Endothelial cell of umbilical vein (primary cell): ENCODE measurements around the gene RNU7-1. TPM values are rescaled to one million over a fixed set of nuclear protein-coding genes. Genes with fewer than 3 reads are reported as not detected.
A peak's percentile ranks its signal among the peaks of the same experiment; 100 is the strongest.

Experiments used
- BruUV-seq: library from RNA; stranded (reverse); fragments of 400-500 nt; replicated peaks from 2 replicates; lab custom pipeline; 2021; lab: Mats Ljungman, UMichigan
- CTCF ChIA-PET: fragments of 300-600, 350-600 bp; sonication (Branson Sonifier 250); formaldehyde crosslinking; loops from one replicate; lab custom pipeline; 2021; ENCODE audit warnings: antibody characterized with exemption, inconsistent platforms; lab: Charles Lee
- POLR2A ChIA-PET: fragments of 300-600, 350-600 bp; sonication (Branson Sonifier 250); formaldehyde crosslinking; loops from one replicate; lab custom pipeline; 2021; ENCODE audit warnings: antibody characterized with exemption, inconsistent platforms; lab: Charles Lee
- DNase-seq: peaks from one replicate; pipeline ENCODE4 v3.0.0-alpha.2; 2011; ENCODE audit warnings: low read depth, low spot score
- FAIRE-seq: peaks from 2 replicates; lab custom pipeline; 2011; peaks lifted over from hg19 to GRCh38; lab: Jason Lieb, UNC
- H2AFZ ChIP-seq: 2 replicates; pipeline ENCODE4 v1.6.0; 2012; ENCODE audit warnings: low read depth, low read length, control low read depth, inconsistent platforms
- H3K27ac ChIP-seq: 2 replicates; pipeline ENCODE4 v1.5.1; 2011; ENCODE audit warnings: low read depth, mild to moderate bottlenecking, control low read depth, low read length, moderate library complexity; ENCODE audit not compliant: insufficient read depth
- H3K27me3 ChIP-seq, 2 experiments: 2 replicates each; pipeline versions ENCODE4 v1.6.0 to v1.6.1; 2011; ENCODE audit warnings: low read length in 2 of 2, mixed read lengths in 1 of 2; ENCODE audit not compliant: control insufficient read depth in 2 of 2, insufficient read depth in 2 of 2
- H3K36me3 ChIP-seq, 2 experiments: 2 replicates in 1 of 2; 3 replicates in 1 of 2; pipeline ENCODE4 v1.5.1; 2011; ENCODE audit warnings: low read length in 2 of 2, mild to moderate bottlenecking in 1 of 2, moderate library complexity in 1 of 2; ENCODE audit not compliant: control insufficient read depth in 2 of 2, insufficient read depth in 2 of 2; ENCODE audit errors: extremely low read depth in 1 of 2
- H3K4me1 ChIP-seq: 3 replicates; pipeline ENCODE4 v1.5.1; 2011; ENCODE audit warnings: mild to moderate bottlenecking, low read length; ENCODE audit not compliant: control insufficient read depth, insufficient read depth; ENCODE audit errors: extremely low read depth
- H3K4me2 ChIP-seq: 2 replicates; pipeline ENCODE4 v1.6.1; 2011; ENCODE audit warnings: low read length, control low read depth, mixed read lengths; ENCODE audit not compliant: insufficient read depth
- H3K4me3 ChIP-seq, 3 experiments: fragments of 200-600 bp in 1 of 3; sonication (generic), shearing (Covaris generic) in 1 of 3; replicated peaks in 1 of 3; 2 replicates each; pipeline ENCODE4 v1.5.1; 2011 to 2016; ENCODE audit warnings: control low read depth in 3 of 3, low read length in 3 of 3, mild to moderate bottlenecking in 2 of 3, inconsistent platforms in 1 of 3, low read depth in 1 of 3, moderate library complexity in 1 of 3; ENCODE audit not compliant: insufficient read depth in 1 of 3
- H3K79me2 ChIP-seq: 2 replicates; pipeline ENCODE4 v1.6.0; 2012; ENCODE audit warnings: low read length, inconsistent platforms; ENCODE audit not compliant: control insufficient read depth, insufficient read depth
- H3K9ac ChIP-seq: replicated peaks from 2 replicates; pipeline ENCODE3; 2011; ENCODE audit warnings: low read length, control low read depth; ENCODE audit not compliant: insufficient read depth; ENCODE audit errors: extremely low read depth
- H3K9me1 ChIP-seq: replicated peaks from 3 replicates; pipeline ENCODE4 v1.6.0; 2011; ENCODE audit warnings: mild to moderate bottlenecking, low read length; ENCODE audit not compliant: control insufficient read depth, insufficient read depth; ENCODE audit errors: extremely low read depth
- H3K9me3 ChIP-seq: replicated peaks from 2 replicates; pipeline ENCODE4 v1.5.1; 2012; ENCODE audit warnings: low read length, inconsistent platforms; ENCODE audit not compliant: control insufficient read depth, insufficient read depth
- H4K20me1 ChIP-seq: replicated peaks from 2 replicates; pipeline ENCODE3; 2011; ENCODE audit warnings: mild to moderate bottlenecking, low read length; ENCODE audit not compliant: control insufficient read depth, insufficient read depth; ENCODE audit errors: extremely low read depth
- EZH2 ChIP-seq: IDR thresholded peaks from 2 replicates; pipeline ENCODE4 v1.6.1; 2012; ENCODE audit warnings: borderline replicate concordance, low read depth, mild to moderate bottlenecking, moderate library complexity, low read length, inconsistent platforms; ENCODE audit not compliant: severe bottlenecking
- FOS ChIP-seq: IDR thresholded peaks from 2 replicates; pipeline ENCODE4 v1.6.1; 2011; ENCODE audit warnings: mild to moderate bottlenecking, low read length, moderate library complexity, borderline replicate concordance; ENCODE audit not compliant: insufficient read depth
- GATA2 ChIP-seq: IDR thresholded peaks from 2 replicates; pipeline ENCODE4 v1.7.0; 2011; ENCODE audit warnings: low read depth, mild to moderate bottlenecking, moderate library complexity, mixed read lengths, low read length; ENCODE audit not compliant: insufficient read length, insufficient read depth
- JUN ChIP-seq: IDR thresholded peaks from 2 replicates; pipeline ENCODE4 v1.6.1; 2011; ENCODE audit warnings: borderline replicate concordance, low read depth; ENCODE audit not compliant: insufficient read length, insufficient read depth
- MYC ChIP-seq: IDR thresholded peaks from one replicate; pipeline ENCODE4 v1.6.1; 2011; ENCODE audit warnings: mild to moderate bottlenecking, low read depth, low read length
- POLR2A ChIP-seq: IDR thresholded peaks from 2 replicates; pipeline ENCODE4 v1.6.1; 2012; ENCODE audit warnings: low read depth, mild to moderate bottlenecking, control low read depth, low read length
- POLR2AphosphoS5 ChIP-seq: IDR thresholded peaks from 2 replicates; pipeline ENCODE4 v1.6.1; 2012; ENCODE audit warnings: low read depth, mild to moderate bottlenecking, control low read depth, low read length, moderate library complexity; ENCODE audit not compliant: insufficient read depth
- dilution Hi-C: fragments of 300-500 bp; cut with MboI; formaldehyde crosslinking; loops from one replicate; pipeline ENCODE4 v1.15.0; 2019; ENCODE audit warnings: low sequenced_read_pairs; ENCODE audit not compliant: extremely low pct_ligation_motif_present
- intact Hi-C: fragments of 100-400 bp; cut with micrococcal nuclease; formaldehyde crosslinking; loops from one replicate; pipeline ENCODE4 v1.10.0; 2022
- polyA plus RNA-seq, 4 experiments: library from polyadenylated mRNA; depleted of rRNA in 3 of 4; stranded (reverse) in 3 of 4; unstranded in 1 of 4; fragments of >200 nt; gene quantifications; 2 replicates each; pipeline versions ENCODE4 v1.2.1 to v1.2.3, GENCODE V29; 2011 to 2012; ENCODE audit warnings: missing spikeins in 1 of 4
- total RNA-seq: library from RNA; stranded (reverse); gene quantifications from 2 replicates; pipeline ENCODE4 v1.2.3, GENCODE V29; 2021
- TF ChIP-seq, protein P1 (sequence below), 2 donors: IDR thresholded peaks; 1 replicate in 1 of 2; 2 replicates in 1 of 2; pipeline ENCODE4 v1.5.1; 2011; ENCODE audit warnings: low read length in 2 of 2, mild to moderate bottlenecking in 2 of 2, moderate library complexity in 2 of 2, control low read depth in 1 of 2, inconsistent platforms in 1 of 2, low read depth in 1 of 2; ENCODE audit not compliant: insufficient read depth in 1 of 2; ENCODE audit errors: extremely low read depth in 1 of 2
- TF ChIP-seq, protein P2 (sequence below): IDR thresholded peaks from 2 replicates; pipeline ENCODE4 v1.6.1; 2011; ENCODE audit not compliant: insufficient read depth, insufficient read length

Gene RNU7-1
- total and polyA plus RNA-seq, 2 donors (not counting 3 experiments of a cell fraction or from before 2014, with no cell fraction given), result not detected

DNA sequence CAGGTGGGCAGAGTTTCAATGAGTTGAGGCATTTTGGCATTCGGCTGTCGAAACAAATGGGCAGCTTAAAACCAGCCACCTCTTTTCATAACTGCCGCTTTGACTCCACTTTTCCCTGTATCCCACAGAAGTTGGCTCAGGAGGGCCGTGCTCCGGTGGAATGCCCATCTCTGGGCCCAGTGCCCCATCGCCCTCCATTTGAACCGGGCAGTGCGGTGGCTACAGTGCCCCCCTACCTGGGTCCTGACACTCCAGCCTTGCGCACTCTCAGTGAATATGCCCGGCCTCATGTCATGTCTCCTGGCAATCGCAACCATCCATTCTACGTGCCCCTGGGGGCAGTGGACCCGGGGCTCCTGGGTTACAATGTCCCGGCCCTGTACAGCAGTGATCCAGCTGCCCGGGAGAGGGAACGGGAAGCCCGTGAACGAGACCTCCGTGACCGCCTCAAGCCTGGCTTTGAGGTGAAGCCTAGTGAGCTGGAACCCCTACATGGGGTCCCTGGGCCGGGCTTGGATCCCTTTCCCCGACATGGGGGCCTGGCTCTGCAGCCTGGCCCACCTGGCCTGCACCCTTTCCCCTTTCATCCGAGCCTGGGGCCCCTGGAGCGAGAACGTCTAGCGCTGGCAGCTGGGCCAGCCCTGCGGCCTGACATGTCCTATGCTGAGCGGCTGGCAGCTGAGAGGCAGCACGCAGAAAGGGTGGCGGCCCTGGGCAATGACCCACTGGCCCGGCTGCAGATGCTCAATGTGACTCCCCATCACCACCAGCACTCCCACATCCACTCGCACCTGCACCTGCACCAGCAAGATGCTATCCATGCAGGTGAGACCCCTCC lies 5.0 kb upstream of the RNU7-1 start:
- intact Hi-C loops, result loop anchor here (1.0 kb wide), 3 partner anchors 14 to 69 kb away; partner anchors contain the start of genes EMG1 and PHB2

DNA sequence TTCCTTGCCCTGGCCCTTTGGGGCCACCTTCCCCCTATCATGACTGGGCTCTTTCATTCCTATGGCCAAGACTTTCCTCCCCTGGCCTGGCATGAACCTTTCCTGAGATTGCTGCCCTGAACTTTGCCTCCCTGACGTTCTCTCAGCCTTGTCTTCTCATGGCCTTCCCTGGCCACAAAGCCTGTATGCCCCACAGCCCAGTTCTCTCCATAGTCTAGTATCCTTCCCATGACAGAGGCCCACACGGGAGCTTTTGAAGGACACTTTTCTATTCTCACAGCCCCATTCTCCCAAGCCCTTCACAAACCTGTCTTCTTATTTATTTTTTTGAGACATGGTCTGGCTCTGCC lies 4.5 kb upstream of the RNU7-1 start:
- Histone ChIP-seq H4K20me1 (no peaks in the 10 kb centered on the region), H3K4me1 (peaks cover 13% of the 10 kb centered on the region), H3K9ac (no peak overlapping the region), H3K36me3 (peaks cover 3 to 36% of the 10 kb centered on the region in 2 experiments), H3K9me3 (no peaks in the 10 kb centered on the region), H3K9me1 (no peaks in the 10 kb centered on the region), H2AFZ (no peak overlapping the region), H3K27me3 (no peaks in the 10 kb centered on the region), H3K4me3 (no peak overlapping the region), H3K27ac (no peak overlapping the region), H3K79me2 (no peaks in the 10 kb centered on the region), H3K4me2 (no peak overlapping the region)
- no TSS peak for BruUV-seq
- DNase-seq (no peak), FAIRE-seq (no peak)
- TF ChIP-seq, protein P1, sequence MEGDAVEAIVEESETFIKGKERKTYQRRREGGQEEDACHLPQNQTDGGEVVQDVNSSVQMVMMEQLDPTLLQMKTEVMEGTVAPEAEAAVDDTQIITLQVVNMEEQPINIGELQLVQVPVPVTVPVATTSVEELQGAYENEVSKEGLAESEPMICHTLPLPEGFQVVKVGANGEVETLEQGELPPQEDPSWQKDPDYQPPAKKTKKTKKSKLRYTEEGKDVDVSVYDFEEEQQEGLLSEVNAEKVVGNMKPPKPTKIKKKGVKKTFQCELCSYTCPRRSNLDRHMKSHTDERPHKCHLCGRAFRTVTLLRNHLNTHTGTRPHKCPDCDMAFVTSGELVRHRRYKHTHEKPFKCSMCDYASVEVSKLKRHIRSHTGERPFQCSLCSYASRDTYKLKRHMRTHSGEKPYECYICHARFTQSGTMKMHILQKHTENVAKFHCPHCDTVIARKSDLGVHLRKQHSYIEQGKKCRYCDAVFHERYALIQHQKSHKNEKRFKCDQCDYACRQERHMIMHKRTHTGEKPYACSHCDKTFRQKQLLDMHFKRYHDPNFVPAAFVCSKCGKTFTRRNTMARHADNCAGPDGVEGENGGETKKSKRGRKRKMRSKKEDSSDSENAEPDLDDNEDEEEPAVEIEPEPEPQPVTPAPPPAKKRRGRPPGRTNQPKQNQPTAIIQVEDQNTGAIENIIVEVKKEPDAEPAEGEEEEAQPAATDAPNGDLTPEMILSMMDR (IDR thresholded peaks at IDR 0.05; ENCODE audit: extremely low read depth in 1 of 2, insufficient read depth in 1 of 2, low read depth in 1 of 2, low read length in 2 of 2), result no peak
- TF ChIP-seq EZH2 (no peak), GATA2 (no peak), POLR2AphosphoS5 (no peak), JUN (no peak), POLR2A (no peak), FOS (no peak), MYC (no peak)
- TF ChIP-seq, protein P2, sequence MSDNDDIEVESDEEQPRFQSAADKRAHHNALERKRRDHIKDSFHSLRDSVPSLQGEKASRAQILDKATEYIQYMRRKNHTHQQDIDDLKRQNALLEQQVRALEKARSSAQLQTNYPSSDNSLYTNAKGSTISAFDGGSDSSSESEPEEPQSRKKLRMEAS, result no peak
- intact Hi-C loops, result no loop called here
- POLR2A ChIA-PET, result interaction anchor here (1.0 kb wide), 1 partner anchor 66 kb away, joined by 3 read pairs; the partner anchor contains the start of gene SPSB2
- CTCF ChIA-PET, result interaction anchor here (1.0 to 5.3 kb wide), 5 partner anchors 14 to 70 kb away, joined by 3 to 94 read pairs (median 9); partner anchors contain the start of gene SPSB2
- dilution Hi-C loops, result no loop called here

More for the DNA sequence above, 5.0 kb upstream of the RNU7-1 start:
- H3K9ac ChIP-seq, result no peak overlapping the region
- FAIRE-seq (no peak), DNase-seq (no peak)
- TSS peak; percentile 5 for BruUV-seq
- no peak overlapping the region for H2AFZ ChIP-seq
- dilution Hi-C loops, result no loop called here
- H3K4me1 ChIP-seq, result peaks cover 16% of the 10 kb centered on the region
- H3K79me2 ChIP-seq, result no peaks in the 10 kb centered on the region
- no peak overlapping the region for H3K4me3 ChIP-seq
- TF ChIP-seq FOS (no peak), MYC (no peak), POLR2A (no peak)
- TF ChIP-seq, protein P2, result no peak
- no peaks in the 10 kb centered on the region for H4K20me1 ChIP-seq
- no peaks in the 10 kb centered on the region for H3K9me3 ChIP-seq
- ChIA-PET POLR2A (interaction anchor here (1.4 to 2.8 kb wide), 2 partner anchors 10 to 12 kb away, joined by 4 to 16 read pairs; no protein-coding TSS in a partner anchor), CTCF (interaction anchor here (1.0 to 5.3 kb wide), 11 partner anchors 10 to 72 kb away, joined by 3 to 94 read pairs (median 9); partner anchors contain the start of genes ATN1, EMG1, PHB2 and SPSB2)
- no peak overlapping the region for H3K27ac ChIP-seq
- no peaks in the 10 kb centered on the region for H3K9me1 ChIP-seq
- H3K27me3 ChIP-seq, result no peaks in the 10 kb centered on the region
- H3K36me3 ChIP-seq, result peaks cover 3 to 36% of the 10 kb centered on the region in 2 experiments
- no peak overlapping the region for H3K4me2 ChIP-seq
